HEK293T (cell line): ENCODE data around the gene SCYGR1.

Experiments
- CTCF ChIA-PET: fragments of 350-600 bp; formaldehyde crosslinking; extraction: SDS; loops from one replicate; lab custom pipeline; 2021; ENCODE audit warnings: antibody characterized with exemption, inconsistent platforms; lab: Yijun Ruan, JAX
- POLR2A ChIA-PET: fragments of 350-600 bp; formaldehyde crosslinking; extraction: SDS; loops from one replicate; lab custom pipeline; 2020; ENCODE audit warnings: antibody characterized with exemption, inconsistent platforms; lab: Yijun Ruan, JAX
- DNase-seq: peaks from one replicate; pipeline ENCODE4 v3.0.0; 2012; ENCODE audit warnings: mixed read lengths; ENCODE audit errors: extremely low spot score
- ARNT ChIP-seq: fragments of 450-650 bp; IDR thresholded peaks from 2 replicates; pipeline ENCODE4 v1.6.1; 2017; ENCODE audit warnings: mild to moderate bottlenecking
- BHLHE40 ChIP-seq: fragments of 450-650 bp; IDR thresholded peaks from 2 replicates; pipeline ENCODE4 v1.6.1; 2016; ENCODE audit warnings: mild to moderate bottlenecking, moderate library complexity, borderline replicate concordance
- CTBP1 ChIP-seq: fragments of 450-650 bp; IDR thresholded peaks from 2 replicates; pipeline ENCODE4 v1.6.1; 2016; ENCODE audit warnings: borderline replicate concordance
- ELF4 ChIP-seq: fragments of 450-650 bp; IDR thresholded peaks from 2 replicates; pipeline ENCODE4 v1.6.1; 2017; ENCODE audit warnings: antibody characterized with exemption
- FOXA1 ChIP-seq: fragments of 450-650 bp; IDR thresholded peaks from 2 replicates; pipeline ENCODE4 v1.6.1; 2016; ENCODE audit warnings: mild to moderate bottlenecking
- FOXK2 ChIP-seq: fragments of 450-650 bp; IDR thresholded peaks from 2 replicates; pipeline ENCODE4 v1.6.1; 2016; ENCODE audit warnings: mild to moderate bottlenecking
- FOXM1 ChIP-seq: fragments of 450-650 bp; IDR thresholded peaks from 2 replicates; pipeline ENCODE4 v1.6.1; 2017; ENCODE audit warnings: mild to moderate bottlenecking, borderline replicate concordance
- HDGF ChIP-seq: fragments of 450-650 bp; IDR thresholded peaks from 2 replicates; pipeline ENCODE4 v1.6.1; 2017; ENCODE audit warnings: antibody characterized with exemption, borderline replicate concordance
- L3MBTL2 ChIP-seq: fragments of 450-650 bp; conservative IDR thresholded peaks from 2 replicates; pipeline ENCODE4 v1.6.1; 2016; ENCODE audit warnings: mild to moderate bottlenecking
- LEF1 ChIP-seq: fragments of 450-650 bp; IDR thresholded peaks from 2 replicates; pipeline ENCODE4 v1.6.1; 2017; ENCODE audit warnings: mild to moderate bottlenecking, borderline replicate concordance
- NFRKB ChIP-seq: fragments of 450-650 bp; IDR thresholded peaks from 2 replicates; pipeline ENCODE4 v1.6.1; 2016; ENCODE audit warnings: mild to moderate bottlenecking, moderate library complexity
- SP1 ChIP-seq: fragments of 450-650 bp; IDR thresholded peaks from 2 replicates; pipeline ENCODE4 v1.6.1; 2017
- SUZ12 ChIP-seq: fragments of 450-650 bp; IDR thresholded peaks from 2 replicates; pipeline ENCODE4 v1.6.1; 2016; ENCODE audit warnings: mild to moderate bottlenecking
- TARDBP ChIP-seq: fragments of 450-650 bp; IDR thresholded peaks from 2 replicates; pipeline ENCODE4 v1.6.1; 2016
- ZNF384 ChIP-seq: fragments of 450-650 bp; IDR thresholded peaks from 2 replicates; pipeline ENCODE4 v1.6.1; 2016
- TF ChIP-seq, protein P1 (sequence below): fragments of 450-650 bp; IDR thresholded peaks from 2 replicates; pipeline ENCODE4 v1.6.1; 2016

The SCYGR1 gene

DNA sequence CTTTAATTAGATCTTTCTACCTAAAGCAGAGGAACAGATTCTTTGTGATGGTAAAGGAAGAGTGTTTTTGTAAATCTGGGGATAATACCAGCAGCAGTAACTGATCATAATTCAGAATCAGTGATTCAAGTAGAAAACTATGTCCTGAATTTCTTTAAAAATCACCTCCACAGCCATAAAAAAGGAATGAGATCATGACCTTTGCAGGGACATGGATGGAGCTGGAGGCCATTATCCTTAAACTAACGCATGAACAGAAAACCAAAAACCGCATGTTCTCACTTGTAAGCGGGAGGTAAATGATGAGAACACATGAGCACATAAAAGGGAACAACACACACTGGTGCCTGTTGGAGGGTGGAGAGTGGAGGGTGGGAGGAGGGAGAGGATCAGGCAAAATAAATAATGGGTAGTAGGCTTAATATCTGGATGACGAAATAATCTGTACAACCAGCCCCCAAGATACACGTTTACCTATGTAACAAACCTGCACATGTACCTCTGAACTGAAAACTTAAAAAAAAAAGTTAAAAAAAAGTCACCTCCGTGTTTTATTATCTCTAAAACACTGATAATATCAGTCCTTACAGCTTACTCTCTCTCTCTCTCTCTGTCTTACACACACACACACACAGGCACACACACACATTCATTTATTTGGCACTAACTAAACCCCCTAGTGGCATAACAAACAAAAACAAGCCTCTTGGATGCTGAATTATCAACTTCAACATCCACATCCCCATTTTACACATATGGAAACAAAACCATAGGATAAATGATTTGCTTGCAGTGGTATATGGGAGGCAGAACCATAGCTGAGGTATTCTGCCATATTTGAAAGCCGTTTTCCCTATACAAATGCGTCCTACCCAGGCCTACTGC lies 10.0 kb downstream of the SCYGR1 start:
- POLR2A ChIA-PET: no interaction called here
- no peak for DNase-seq
- CTCF ChIA-PET: interaction anchor here (0.6 kb wide), 1 partner anchor 545 kb away, joined by 3 read pairs; no protein-coding TSS in a partner anchor
- TF ChIP-seq ARNT (no peak), L3MBTL2 (no peak), FOXA1 (no peak), NFRKB (no peak), FOXK2 (no peak), SUZ12 (no peak), LEF1 (no peak)

DNA sequence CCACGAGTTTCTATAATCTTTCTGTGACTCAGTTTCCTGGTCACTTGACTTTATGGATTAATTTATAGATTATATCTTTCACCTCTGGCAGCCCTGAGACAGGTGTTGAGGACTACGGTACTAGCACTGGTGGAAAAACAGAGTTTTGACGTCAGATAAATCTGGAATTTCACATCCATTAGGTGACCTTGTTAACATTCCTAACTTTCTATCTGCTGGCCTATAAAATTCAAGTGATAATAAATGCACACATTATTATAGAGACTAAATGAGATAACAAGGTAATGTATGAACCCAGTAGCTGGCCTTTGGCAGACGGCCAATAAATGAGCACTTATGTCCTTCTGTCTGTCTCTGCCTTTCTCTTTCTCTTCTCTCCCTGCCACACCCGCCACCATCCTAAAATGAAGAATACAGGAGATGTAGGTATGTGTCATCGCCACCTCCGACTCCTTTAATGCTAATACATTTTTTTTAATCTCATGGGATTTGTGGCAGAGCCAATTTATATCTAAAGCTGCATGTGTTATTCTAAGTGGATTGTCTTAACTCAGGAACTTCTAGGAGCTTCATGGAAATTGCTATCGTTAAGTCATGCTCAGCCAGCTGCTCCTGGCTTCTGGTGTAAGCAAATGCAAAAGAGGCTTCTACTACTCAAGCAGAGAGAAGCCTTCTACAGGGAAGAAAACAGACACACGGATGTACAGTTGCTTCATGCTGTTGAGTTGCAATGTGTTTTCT lies 10.9 kb downstream of the SCYGR1 start:
- CTCF ChIA-PET: interaction anchor here (0.5 kb wide), 1 partner anchor 22 kb away, joined by 3 read pairs; no protein-coding TSS in a partner anchor
- no peak for DNase-seq
- POLR2A ChIA-PET: no interaction called here
- TF ChIP-seq ELF4: no peak
- TF ChIP-seq FOXK2: no peak
- TF ChIP-seq FOXA1: no peak
- TF ChIP-seq FOXM1: no peak
- TF ChIP-seq SUZ12: no peak
- no peak for TF ChIP-seq L3MBTL2
- TF ChIP-seq HDGF: no peak

DNA sequence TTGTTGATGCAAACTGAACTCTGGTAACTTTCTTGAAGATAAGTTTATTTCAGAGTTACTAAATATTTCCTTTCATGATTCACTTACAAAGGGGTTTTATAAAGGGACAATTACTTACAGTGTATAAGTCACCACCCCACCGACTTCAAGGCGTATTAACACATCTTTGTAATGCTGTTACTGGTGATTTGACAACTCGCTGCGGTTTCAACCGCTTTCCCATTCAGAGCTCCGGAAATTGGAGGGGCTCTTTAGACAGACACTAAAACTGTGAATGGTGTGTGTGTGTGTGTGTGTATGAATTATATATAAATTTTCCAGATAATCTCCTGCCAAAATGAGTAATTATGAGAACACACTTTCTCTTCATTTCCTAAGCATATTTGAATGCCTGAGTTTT lies 13.6 kb downstream of the SCYGR1 start:
- no peak for DNase-seq
- POLR2A ChIA-PET: no interaction called here
- CTCF ChIA-PET: no interaction called here
- TF ChIP-seq ARNT: no peak
- no peak for TF ChIP-seq NFRKB
- no peak for TF ChIP-seq TARDBP
- no peak for TF ChIP-seq BHLHE40
- no peak for TF ChIP-seq FOXA1
- TF ChIP-seq ZNF384: no peak
- TF ChIP-seq FOXK2: no peak
- TF ChIP-seq LEF1: no peak
- TF ChIP-seq SP1: no peak
- TF ChIP-seq, protein P1, sequence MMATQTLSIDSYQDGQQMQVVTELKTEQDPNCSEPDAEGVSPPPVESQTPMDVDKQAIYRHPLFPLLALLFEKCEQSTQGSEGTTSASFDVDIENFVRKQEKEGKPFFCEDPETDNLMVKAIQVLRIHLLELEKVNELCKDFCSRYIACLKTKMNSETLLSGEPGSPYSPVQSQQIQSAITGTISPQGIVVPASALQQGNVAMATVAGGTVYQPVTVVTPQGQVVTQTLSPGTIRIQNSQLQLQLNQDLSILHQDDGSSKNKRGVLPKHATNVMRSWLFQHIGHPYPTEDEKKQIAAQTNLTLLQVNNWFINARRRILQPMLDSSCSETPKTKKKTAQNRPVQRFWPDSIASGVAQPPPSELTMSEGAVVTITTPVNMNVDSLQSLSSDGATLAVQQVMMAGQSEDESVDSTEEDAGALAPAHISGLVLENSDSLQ: no peak
- no peak for TF ChIP-seq HDGF
- TF ChIP-seq CTBP1: no peak

DNA sequence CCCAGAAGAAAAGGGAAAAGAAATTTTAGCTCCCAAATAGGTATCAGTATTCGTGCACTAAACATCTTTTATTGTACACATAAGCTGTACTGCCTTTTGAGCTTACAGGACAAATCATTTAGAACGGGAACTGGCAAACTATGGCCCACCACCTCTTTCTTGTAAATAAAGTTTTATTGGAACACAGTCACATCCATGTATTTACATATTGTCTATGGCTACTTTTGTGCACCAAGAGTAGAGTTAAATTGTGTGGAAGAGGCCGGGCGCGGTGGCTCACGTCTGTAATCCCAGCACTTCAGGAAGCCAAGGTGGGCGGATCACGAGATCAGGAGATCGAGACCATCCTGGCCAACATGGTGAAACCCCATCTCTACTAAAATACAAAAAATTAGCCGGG lies 14.4 kb downstream of the SCYGR1 start:
- DNase-seq: no peak
- ChIA-PET CTCF (no interaction called here), POLR2A (no interaction called here)
- no peak for TF ChIP-seq CTBP1
- TF ChIP-seq, protein P1: no peak
- TF ChIP-seq BHLHE40: no peak
- no peak for TF ChIP-seq ELF4
- no peak for TF ChIP-seq SP1
- TF ChIP-seq L3MBTL2: no peak
- no peak for TF ChIP-seq FOXA1
- no peak for TF ChIP-seq FOXK2
- no peak for TF ChIP-seq SUZ12
- no peak for TF ChIP-seq ZNF384
- no peak for TF ChIP-seq TARDBP
- TF ChIP-seq HDGF: no peak
- no peak for TF ChIP-seq NFRKB
- TF ChIP-seq LEF1: no peak

DNA sequence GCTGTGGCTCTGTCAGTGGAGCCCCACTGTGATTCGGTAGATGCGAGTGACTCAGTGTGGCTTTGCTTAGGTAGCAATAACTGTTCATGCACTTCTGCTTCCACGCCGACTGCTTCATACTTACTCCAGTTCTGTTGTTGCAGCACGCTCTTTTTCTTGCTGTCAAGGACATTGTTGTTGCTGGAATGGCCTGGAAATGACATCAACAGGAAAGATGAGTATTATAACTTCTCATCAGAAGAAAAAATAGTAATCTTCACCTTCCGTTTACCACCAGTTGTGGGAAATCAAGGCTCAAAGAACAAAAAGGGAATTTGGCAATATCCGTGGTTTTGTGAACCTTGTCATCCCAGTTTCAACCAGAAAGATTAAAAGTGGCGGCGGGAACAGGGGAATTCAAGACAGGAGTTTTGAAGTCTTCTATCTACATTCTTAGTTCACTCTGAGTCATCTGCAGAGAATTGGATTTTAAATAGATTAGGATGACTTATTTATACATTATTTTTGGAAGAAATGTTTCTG lies 16.9 kb downstream of the SCYGR1 start:
- no peak for DNase-seq
- POLR2A ChIA-PET: no interaction called here
- TF ChIP-seq NFRKB: no peak
- TF ChIP-seq FOXM1: no peak
- no peak for TF ChIP-seq L3MBTL2
- TF ChIP-seq TARDBP: no peak
- TF ChIP-seq CTBP1: no peak
- TF ChIP-seq SP1: no peak
- TF ChIP-seq, protein P1: no peak
- TF ChIP-seq FOXA1: no peak
- no peak for TF ChIP-seq ZNF384
- no peak for TF ChIP-seq BHLHE40
- CTCF ChIA-PET: no interaction called here

DNA sequence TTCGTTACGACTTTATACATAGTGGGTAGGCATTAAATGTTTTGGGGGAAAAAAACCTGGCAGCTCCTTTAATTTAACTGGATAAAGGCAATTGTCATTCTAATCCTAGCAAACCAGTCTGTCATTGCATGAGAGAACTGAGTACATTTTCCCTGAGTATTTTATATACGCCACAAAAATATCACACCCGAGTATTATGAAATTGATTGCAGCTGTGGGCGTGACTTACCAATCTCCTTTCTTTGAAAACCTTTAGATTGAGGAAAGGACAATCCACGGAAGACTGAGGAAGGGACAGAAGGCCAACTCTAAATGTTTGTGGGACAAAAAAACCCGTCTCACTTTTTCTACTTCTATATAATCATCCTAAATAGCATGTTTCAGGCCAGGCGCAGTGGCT lies 17.7 kb downstream of the SCYGR1 start:
- no peak for DNase-seq
- ChIA-PET POLR2A (no interaction called here), CTCF (no interaction called here)
- TF ChIP-seq ELF4 (no peak), SUZ12 (no peak), BHLHE40 (no peak), FOXA1 (no peak), FOXK2 (no peak), ZNF384 (no peak), NFRKB (no peak), SP1 (no peak)
- TF ChIP-seq, protein P1: no peak
